Mesothelial cell of epicardium (in vitro differentiated cells): Measurements from ENCODE around the gene PRPH2. TPM values are rescaled to one million over a fixed set of nuclear protein-coding genes. Genes with fewer than 3 reads are reported as not detected.

ENCODE experiments used
- DNase-seq, 2 experiments: peaks; one replicate each; pipeline ENCODE4 v3.0.0; 2021; ENCODE audit warnings: low spot score in 2 of 2; ENCODE audit not compliant: unreplicated experiment in 2 of 2
- H3K27ac Mint-ChIP-seq: 2 replicates; pipeline ENCODE4 v1.8.0; 2021; ENCODE audit warnings: mixed read lengths
- H3K27me3 Mint-ChIP-seq: 2 replicates; pipeline ENCODE4 v1.8.0; 2021; ENCODE audit warnings: low read depth, mixed read lengths
- H3K36me3 Mint-ChIP-seq: 2 replicates; pipeline ENCODE4 v1.8.0; 2021; ENCODE audit warnings: mixed read lengths
- H3K4me1 Mint-ChIP-seq: 2 replicates; pipeline ENCODE4 v1.8.0; 2021; ENCODE audit warnings: mixed read lengths
- H3K4me3 Mint-ChIP-seq: 2 replicates; pipeline ENCODE4 v1.8.0; 2021; ENCODE audit warnings: mild to moderate bottlenecking, moderate library complexity, mixed read lengths
- H3K9me3 Mint-ChIP-seq: 2 replicates; pipeline ENCODE4 v1.8.0; 2021; ENCODE audit warnings: mixed read lengths
- CTCF ChIP-seq: fragments of 200-600 bp; sonication (generic); IDR thresholded peaks from one replicate; pipeline ENCODE4 v1.5.0; 2021; ENCODE audit warnings: antibody characterized with exemption; ENCODE audit not compliant: unreplicated experiment
- total RNA-seq: library from RNA; stranded (reverse); gene quantifications from 3 replicates; pipeline ENCODE4 v1.2.1, GENCODE V29; 2021

The PRPH2 gene
- total RNA-seq, 1 donor from 2014 or later, result 0.16 TPM

- Mint-ChIP-seq H3K36me3 (peaks cover 30% of the 10 kb centered on the region), H3K9me3 (no peaks in the 10 kb centered on the region), H3K27me3 (no peaks in the 10 kb centered on the region), H3K27ac (no peak overlapping the region), H3K4me1 (no peaks in the 10 kb centered on the region), H3K4me3 (no peak overlapping the region)
- DNase-seq, result no peak
- no peak for TF ChIP-seq CTCF
These were observed 62.6 kb downstream of the PRPH2 start for GRCh38 chr6:42659806-42660205.

- Mint-ChIP-seq H3K36me3 (peaks cover 26% of the 10 kb centered on the region), H3K27me3 (no peaks in the 10 kb centered on the region), H3K4me1 (no peaks in the 10 kb centered on the region), H3K9me3 (no peaks in the 10 kb centered on the region), H3K4me3 (no peak overlapping the region), H3K27ac (no peak overlapping the region)
- no peak for DNase-seq
- no peak for TF ChIP-seq CTCF
These were observed 68.5 kb downstream of the PRPH2 start for GRCh38 chr6:42653851-42654250.

- H3K27me3 Mint-ChIP-seq, result no peaks in the 10 kb centered on the region
- no peaks in the 10 kb centered on the region for H3K4me1 Mint-ChIP-seq
- H3K27ac Mint-ChIP-seq, result no peak overlapping the region
- no peaks in the 10 kb centered on the region for H3K9me3 Mint-ChIP-seq
- DNase-seq, result no peak
- no peak for TF ChIP-seq CTCF
- no peak overlapping the region for H3K4me3 Mint-ChIP-seq
- H3K36me3 Mint-ChIP-seq, result peaks cover 24% of the 10 kb centered on the region
These were observed 70.2 kb downstream of the PRPH2 start for GRCh38 chr6:42652024-42652746.

Other genes with a start within 250 kb of the PRPH2 start
- gene UBR2, start 158.6 kb downstream of the PRPH2 start, total RNA-seq, result 26.8 to 28.4 TPM (median 28.2 TPM) in 3 replicates
- 19.5 to 21.2 TPM (median 20.3 TPM) in 3 replicates for gene TBCC, start 23.5 kb upstream of the PRPH2 start, total RNA-seq
- gene BICRAL, start 59.5 kb upstream of the PRPH2 start, total RNA-seq, result 12.5 to 13.2 TPM (median 12.7 TPM) in 3 replicates
- gene RPL7L1, start 157.0 kb upstream of the PRPH2 start, total RNA-seq, result 89.2 to 90.6 TPM (median 90.1 TPM) in 3 replicates
- not detected in 3 replicates for gene PTCRA, start 193.5 kb upstream of the PRPH2 start, total RNA-seq
- 61.0 to 64.4 TPM (median 61.6 TPM) in 3 replicates for gene CNPY3, start 206.9 kb upstream of the PRPH2 start, total RNA-seq
- gene GNMT, start 238.2 kb upstream of the PRPH2 start, total RNA-seq, result 1.2 to 1.7 TPM (median 1.4 TPM) in 3 replicates